SK-N-SH treated with all-trans-retinoic acid at 6 μM for 48 hours (cell line): ENCODE results near the gene FJX1.

Experiments used
- ATAC-seq: fragments of 200-7000 bp; cut with Tn5 transposase; 3 replicates; pipeline ENCODE4 v1.9.1; 2020; ENCODE audit warnings: mild to moderate bottlenecking, moderate library complexity
- ARNTL ChIP-seq: fragments of 450-650 bp; formaldehyde crosslinking; IDR thresholded peaks from 2 replicates; pipeline ENCODE4 v1.5.0; 2020; ENCODE audit warnings: low read depth, mild to moderate bottlenecking, moderate library complexity, borderline replicate concordance
- BACH2 ChIP-seq: fragments of 250-450 bp; sonication (Bioruptor Pico); IDR thresholded peaks from 2 replicates; pipeline ENCODE4 v1.9.0; 2021; ENCODE audit warnings: mild to moderate bottlenecking, borderline replicate concordance
- CREB5 ChIP-seq: fragments of 250-450 bp; sonication (Bioruptor Pico); IDR thresholded peaks from 2 replicates; pipeline ENCODE4 v1.5.1; 2020; ENCODE audit warnings: low read depth, mild to moderate bottlenecking, moderate library complexity
- CSDC2 ChIP-seq: fragments of 250-450 bp; sonication (Bioruptor Pico); IDR thresholded peaks from 2 replicates; pipeline ENCODE4 v1.5.0; 2020; ENCODE audit warnings: mild to moderate bottlenecking, moderate library complexity
- CSRNP3 ChIP-seq: fragments of 250-450 bp; sonication (Bioruptor Pico); IDR thresholded peaks from 2 replicates; pipeline ENCODE4 v1.5.1; 2021; ENCODE audit warnings: mild to moderate bottlenecking, moderate library complexity
- ESRRG ChIP-seq: fragments of 250-450 bp; sonication (Bioruptor Pico); IDR thresholded peaks from 2 replicates; pipeline ENCODE4 v1.6.1; 2021; ENCODE audit warnings: mild to moderate bottlenecking
- GLIS3 ChIP-seq: fragments of 250-450 bp; sonication (Bioruptor Pico); IDR thresholded peaks from 2 replicates; pipeline ENCODE4 v1.5.0; 2020; ENCODE audit warnings: mild to moderate bottlenecking, moderate library complexity
- ISL1 ChIP-seq: fragments of 250-450 bp; sonication (Bioruptor Pico); IDR thresholded peaks from 2 replicates; pipeline ENCODE4 v2.1.2; 2022; ENCODE audit warnings: mild to moderate bottlenecking, moderate library complexity
- OSR1 ChIP-seq: fragments of 250-450 bp; sonication (Bioruptor Pico); IDR thresholded peaks from 2 replicates; pipeline ENCODE4 v1.8.0; 2022; ENCODE audit warnings: moderate library complexity, mild to moderate bottlenecking, inconsistent platforms
- PATZ1 ChIP-seq: fragments of 250-450 bp; sonication (Bioruptor Pico); IDR thresholded peaks from 2 replicates; pipeline ENCODE4 v1.8.0; 2020; ENCODE audit warnings: mild to moderate bottlenecking, moderate library complexity, borderline replicate concordance
- POU6F1 ChIP-seq: fragments of 250-450 bp; sonication (Bioruptor Pico); IDR thresholded peaks from 2 replicates; pipeline ENCODE4 v1.8.0; 2021; ENCODE audit warnings: low read depth, mild to moderate bottlenecking, moderate library complexity, borderline replicate concordance
- PPARA ChIP-seq: fragments of 250-450 bp; sonication (Bioruptor Pico); IDR thresholded peaks from 2 replicates; pipeline ENCODE4 v1.5.0; 2020; ENCODE audit warnings: mild to moderate bottlenecking, borderline replicate concordance
- RARB ChIP-seq: fragments of 250-450 bp; sonication (Bioruptor Pico); IDR thresholded peaks from 2 replicates; pipeline ENCODE4 v1.8.0; 2021; ENCODE audit warnings: mild to moderate bottlenecking, moderate library complexity
- SNAI2 ChIP-seq: fragments of 250-450 bp; sonication (Bioruptor Pico); IDR thresholded peaks from 2 replicates; pipeline ENCODE4 v1.5.0; 2020; ENCODE audit warnings: mild to moderate bottlenecking, moderate library complexity
- TCF4 ChIP-seq: fragments of 250-450 bp; sonication (Bioruptor Pico); IDR thresholded peaks from 2 replicates; pipeline ENCODE4 v1.8.0; 2021; ENCODE audit warnings: mild to moderate bottlenecking, moderate library complexity, borderline replicate concordance
- TOX ChIP-seq: fragments of 250-450 bp; sonication (Bioruptor Pico); IDR thresholded peaks from 2 replicates; pipeline ENCODE4 v1.8.0; 2021; ENCODE audit warnings: mild to moderate bottlenecking, moderate library complexity, borderline replicate concordance
- TSHZ2 ChIP-seq: fragments of 250-450 bp; sonication (Bioruptor Pico); IDR thresholded peaks from 2 replicates; pipeline ENCODE4 v1.5.0; 2020; ENCODE audit warnings: mild to moderate bottlenecking, moderate library complexity
- ZC3H10 ChIP-seq: fragments of 250-450 bp; sonication (Bioruptor Pico); IDR thresholded peaks from 2 replicates; pipeline ENCODE4 v1.5.1; 2021; ENCODE audit warnings: mild to moderate bottlenecking, moderate library complexity
- ZFP3 ChIP-seq: fragments of 250-450 bp; sonication (Bioruptor Pico); IDR thresholded peaks from 2 replicates; pipeline ENCODE4 v1.5.0; 2020; ENCODE audit warnings: mild to moderate bottlenecking, moderate library complexity
- ZFP30 ChIP-seq: fragments of 450-650 bp; formaldehyde crosslinking; IDR thresholded peaks from 2 replicates; pipeline ENCODE4 v1.5.0; 2022; ENCODE audit warnings: mild to moderate bottlenecking, moderate library complexity
- ZNF565 ChIP-seq: fragments of 450-650 bp; formaldehyde crosslinking; conservative IDR thresholded peaks from 2 replicates; pipeline ENCODE4 v1.5.0; 2020; ENCODE audit warnings: low read depth, mild to moderate bottlenecking, moderate library complexity
- ZNF70 ChIP-seq: fragments of 450-650 bp; formaldehyde crosslinking; IDR thresholded peaks from 2 replicates; pipeline ENCODE4 v1.5.0; 2020; ENCODE audit warnings: mild to moderate bottlenecking, moderate library complexity
- ZNF8 ChIP-seq: fragments of 450-650 bp; formaldehyde crosslinking; IDR thresholded peaks from 2 replicates; pipeline ENCODE4 v1.5.0; 2020; ENCODE audit warnings: mild to moderate bottlenecking, moderate library complexity

FJX1 gene

GRCh38 chr11:35655856-35656255 is 37.6 kb downstream of the FJX1 start:
- no peak for ATAC-seq
- no peak for TF ChIP-seq BACH2 (CRISPR knock-in tag)
- no peak for TF ChIP-seq ZNF70 (CRISPR knock-in tag)
- TF ChIP-seq CSRNP3 (CRISPR knock-in tag): no peak
- TF ChIP-seq ZFP30: no peak
- no peak for TF ChIP-seq PATZ1 (CRISPR knock-in tag)
- no peak for TF ChIP-seq ZFP3 (CRISPR knock-in tag)
- TF ChIP-seq ZNF565: no peak
- no peak for TF ChIP-seq ZC3H10 (CRISPR knock-in tag)
- no peak for TF ChIP-seq ESRRG (CRISPR knock-in tag)
- no peak for TF ChIP-seq TSHZ2 (CRISPR knock-in tag)
- no peak for TF ChIP-seq ZNF8 (CRISPR knock-in tag)
- TF ChIP-seq OSR1 (CRISPR knock-in tag): no peak
- TF ChIP-seq TCF4 (CRISPR knock-in tag): no peak
- TF ChIP-seq ISL1 (CRISPR knock-in tag): no peak
- no peak for TF ChIP-seq TOX (CRISPR knock-in tag)
- no peak for TF ChIP-seq RARB (CRISPR knock-in tag)
- no peak for TF ChIP-seq PPARA (CRISPR knock-in tag)
- no peak for TF ChIP-seq CSDC2 (CRISPR knock-in tag)
- no peak for TF ChIP-seq ARNTL (CRISPR knock-in tag)

- no peak for ATAC-seq
- no peak for TF ChIP-seq ZNF70 (CRISPR knock-in tag)
- TF ChIP-seq BACH2 (CRISPR knock-in tag): no peak
- TF ChIP-seq CREB5: no peak
- TF ChIP-seq RARB (CRISPR knock-in tag): no peak
- no peak for TF ChIP-seq PATZ1 (CRISPR knock-in tag)
- no peak for TF ChIP-seq ISL1 (CRISPR knock-in tag)
- no peak for TF ChIP-seq ARNTL (CRISPR knock-in tag)
- no peak for TF ChIP-seq ZFP3 (CRISPR knock-in tag)
- no peak for TF ChIP-seq ESRRG (CRISPR knock-in tag)
- TF ChIP-seq CSRNP3 (CRISPR knock-in tag): no peak
- no peak for TF ChIP-seq PPARA (CRISPR knock-in tag)
- TF ChIP-seq ZNF8 (CRISPR knock-in tag): no peak
- TF ChIP-seq GLIS3: no peak
- no peak for TF ChIP-seq ZFP30
- TF ChIP-seq TOX (CRISPR knock-in tag): no peak
- TF ChIP-seq POU6F1: no peak
- no peak for TF ChIP-seq SNAI2
- no peak for TF ChIP-seq TCF4 (CRISPR knock-in tag)
- no peak for TF ChIP-seq ZNF565
These were observed 40.0 kb downstream of the FJX1 start for GRCh38 chr11:35658020-35658948.
